ENCODE results near the gene GJB1.
A peak's percentile ranks its signal among the peaks of the same experiment; 100 is the strongest.
"Not testable (repeated sequence)": the region's sequence is repeated elsewhere in the genome, so short reads cannot be mapped to it uniquely, and the experiment has no call there.

The GJB1 gene

DNA sequence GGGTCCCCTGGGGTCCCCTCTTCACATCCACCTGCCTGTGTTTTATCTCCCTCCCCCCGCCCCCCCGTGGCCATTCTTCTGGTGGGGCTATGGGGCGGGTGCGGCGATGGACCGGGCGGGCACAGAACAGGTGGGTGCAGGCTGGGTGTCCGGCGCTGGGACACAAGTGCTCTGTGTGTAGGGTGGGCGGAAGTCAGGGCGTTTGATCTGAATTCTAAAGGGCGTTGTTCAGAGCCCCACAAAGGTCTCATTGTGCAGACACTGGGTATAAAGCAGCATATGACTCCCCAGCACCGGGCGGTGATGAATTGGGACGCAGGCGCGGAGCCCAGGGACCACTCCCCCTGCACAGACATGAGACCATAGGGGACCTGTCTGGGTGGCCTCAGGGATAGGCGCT lies at the start of gene GJB1:
Gene GJB1 (plus strand): TSS at position 296 of the 400 bp plus-strand sequence. CDS start 484 bp downstream, outside the sequence.
- no peak for DNase-seq

DNA sequence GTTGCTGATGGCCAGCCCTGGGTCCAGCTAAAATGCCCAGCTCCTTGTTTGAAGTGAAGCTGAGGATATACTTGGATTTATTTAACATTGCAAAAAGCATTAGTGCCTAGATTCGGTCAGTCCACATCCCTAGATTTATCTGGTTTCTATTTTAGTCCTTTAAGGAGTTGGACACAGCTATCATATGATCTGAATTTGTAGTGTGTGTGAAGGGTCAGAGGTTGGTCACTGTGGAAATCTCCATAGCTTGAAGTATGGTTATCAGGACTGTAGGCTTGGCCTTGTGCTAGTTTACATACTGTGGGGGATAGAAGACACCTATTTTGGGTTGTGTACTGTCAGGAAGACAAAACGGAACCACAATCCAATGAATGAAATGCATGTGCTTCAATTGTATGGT lies 49.6 kb upstream of the GJB1 start:
- no peak for DNase-seq

DNA sequence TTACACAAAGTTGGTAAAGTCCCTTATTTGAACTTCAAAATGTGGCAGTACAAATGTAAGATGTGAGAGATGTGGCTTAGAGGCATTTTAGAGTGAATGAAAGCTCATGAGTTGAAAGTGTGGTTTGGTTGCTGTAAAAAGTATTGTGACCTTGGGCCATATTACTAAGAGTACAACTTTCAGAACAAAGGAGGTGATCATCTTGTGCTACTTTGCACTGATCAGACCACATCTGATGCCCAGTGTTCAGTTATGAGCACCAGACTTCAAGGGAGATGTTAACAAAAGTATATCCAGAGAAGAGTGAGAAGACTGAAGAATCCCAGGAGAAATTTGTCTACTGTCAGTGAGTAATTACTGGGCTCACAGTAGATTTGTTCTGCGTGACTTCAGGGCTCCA lies 48.2 kb upstream of the GJB1 start:
- DNase-seq, result no peak

DNA sequence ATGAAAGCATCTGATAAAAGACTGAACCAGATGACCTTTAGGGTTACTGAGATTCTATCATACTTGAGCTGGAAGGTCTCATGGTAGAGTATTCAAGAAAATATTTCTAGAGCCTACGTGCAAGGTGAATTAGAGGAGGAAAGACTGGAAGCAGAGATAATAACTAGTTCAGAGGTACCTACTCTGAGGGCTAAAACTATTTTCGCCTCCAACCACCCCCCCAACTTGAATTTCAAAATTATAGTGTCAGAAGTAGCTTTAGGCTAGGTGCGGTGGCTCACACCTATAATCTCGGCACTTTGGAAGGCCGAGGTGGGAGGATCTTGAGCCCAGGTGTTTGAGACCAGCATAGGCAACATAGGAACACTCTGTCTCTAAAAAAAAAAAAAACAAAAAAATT lies 47.5 kb upstream of the GJB1 start:
- no peak for DNase-seq

DNA sequence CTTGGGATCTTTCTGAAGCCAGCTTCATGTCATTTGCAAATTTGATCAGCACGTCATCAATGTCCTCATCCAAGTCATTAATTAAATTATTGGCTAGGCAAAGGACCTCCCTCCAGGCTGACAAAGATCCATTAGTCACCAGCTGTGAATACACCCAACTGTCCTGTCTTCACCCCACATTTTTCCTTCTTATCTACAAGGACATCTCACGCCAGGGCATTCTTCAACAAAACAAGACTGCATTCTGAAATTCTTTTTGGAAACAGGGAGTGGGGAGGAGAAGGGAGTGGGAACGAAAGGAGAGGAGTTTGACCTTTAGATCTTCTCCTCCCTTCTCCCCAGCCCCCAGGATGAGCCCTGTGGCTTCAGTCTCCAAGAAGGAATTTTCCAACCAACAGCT lies 45.7 kb upstream of the GJB1 start:
- no peak for DNase-seq

DNA sequence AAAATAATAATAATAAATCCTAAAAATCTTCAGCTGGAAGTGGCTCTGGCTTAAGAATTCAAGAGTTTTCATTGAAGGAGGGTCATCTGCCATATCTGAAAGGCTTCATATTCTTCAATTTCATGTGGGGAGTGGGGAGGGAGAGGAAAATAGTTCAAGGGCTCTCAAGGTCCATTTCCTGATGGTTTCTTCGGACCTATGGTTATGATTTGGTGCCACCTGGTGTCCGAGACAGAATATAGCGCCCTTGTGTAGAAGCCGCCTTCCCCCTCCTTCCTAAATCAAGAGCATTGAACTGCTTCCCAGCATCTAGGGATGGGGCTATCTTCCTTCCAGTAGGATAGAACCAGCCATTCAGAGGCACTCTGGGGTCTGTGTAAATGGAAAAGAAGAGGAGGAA lies 44.1 kb upstream of the GJB1 start:
- peak; percentile 35 for DNase-seq

DNA sequence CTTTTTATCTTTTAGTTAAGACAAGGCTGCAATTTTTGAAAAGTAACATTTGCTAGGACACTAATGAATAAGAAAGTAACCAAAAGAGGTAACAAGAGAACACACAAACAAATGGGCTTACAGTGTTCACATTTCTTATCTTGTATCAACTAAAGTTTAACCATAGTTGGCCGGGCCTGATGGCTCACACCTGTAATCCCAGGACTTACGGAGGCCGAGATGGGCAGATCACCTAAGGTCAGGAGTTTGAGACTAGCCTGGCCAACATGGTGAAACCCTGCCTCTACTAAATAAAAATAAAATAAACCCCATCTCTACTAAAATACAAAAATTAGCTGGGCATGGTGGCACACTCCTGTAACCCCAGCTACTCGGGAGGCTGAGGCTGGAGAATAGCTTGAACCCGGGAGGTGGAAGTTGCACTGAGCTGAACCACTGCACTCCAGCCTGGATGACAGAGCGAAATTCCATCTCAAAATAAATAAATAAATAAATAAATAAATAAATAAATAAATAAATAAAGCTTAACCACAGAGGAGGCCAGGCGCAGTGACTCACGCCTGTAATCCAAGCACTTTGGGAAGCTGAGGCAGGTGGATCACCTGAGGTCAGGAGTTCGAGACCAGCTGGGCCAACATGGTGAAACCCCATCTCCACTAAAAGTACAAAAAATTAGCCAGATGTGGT lies 42.3 kb upstream of the GJB1 start:
- not testable (repeated sequence) for DNase-seq

DNA sequence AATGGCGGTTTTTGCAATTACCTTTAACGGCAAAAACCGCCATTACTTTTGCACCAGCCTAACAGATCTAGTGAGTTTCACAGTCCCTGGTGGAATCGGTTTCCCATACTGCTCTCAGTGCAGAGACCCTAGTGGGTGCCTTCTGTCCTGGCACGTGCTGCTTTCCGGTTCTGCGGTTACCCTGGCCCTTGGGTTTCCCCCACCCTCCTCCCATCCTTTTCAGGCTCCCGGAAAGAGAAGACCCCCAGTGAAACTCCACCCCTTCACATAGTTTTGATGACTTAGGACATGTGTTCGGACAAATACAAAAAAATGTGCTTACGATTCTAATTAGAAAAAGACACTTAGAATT lies 41.5 kb upstream of the GJB1 start:
- DNase-seq, result no peak

DNA sequence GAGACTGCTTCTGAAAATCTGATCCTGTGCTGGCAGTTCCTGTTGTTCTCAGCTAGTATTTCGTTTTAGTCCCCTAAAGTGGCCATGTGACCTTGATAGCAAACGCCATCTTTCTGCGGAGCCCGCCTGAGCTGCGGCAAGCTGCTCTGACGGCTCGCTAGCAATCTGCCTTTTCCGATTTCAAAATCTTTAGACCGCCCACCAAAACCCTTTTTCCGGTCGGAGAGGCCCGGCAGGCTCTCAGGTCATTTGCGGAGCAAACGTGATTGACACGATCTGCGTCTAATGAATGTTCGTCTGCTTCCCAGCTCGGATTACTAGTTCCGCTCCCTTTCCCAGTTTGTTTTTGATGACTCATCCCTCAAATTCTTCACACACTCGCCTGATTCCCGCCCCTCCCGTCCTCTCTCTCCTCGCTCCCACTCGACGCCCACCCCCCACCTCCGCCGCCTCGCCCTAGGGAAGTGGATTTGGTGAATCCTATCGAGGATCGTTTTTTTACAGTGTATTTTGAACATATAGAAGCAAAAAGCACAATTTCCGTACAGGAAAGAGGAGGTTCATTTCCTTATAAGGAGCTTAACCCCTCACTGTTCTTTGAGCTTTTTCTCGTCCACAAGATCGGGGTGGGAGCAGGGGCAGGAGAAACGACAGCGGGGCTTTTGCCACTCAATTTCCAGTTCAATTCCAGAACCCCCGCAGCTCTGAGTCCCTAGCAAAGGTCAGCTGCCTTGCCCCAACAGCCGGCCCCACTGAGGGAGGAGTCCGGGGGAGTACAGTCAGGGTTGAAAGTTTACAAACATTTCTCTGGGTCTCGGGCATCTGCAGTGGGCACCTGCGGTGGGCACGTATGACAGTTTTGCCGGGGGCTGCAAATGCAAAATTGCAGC lies 40.9 kb upstream of the GJB1 start:
- DNase-seq, result peak; percentile 94

DNA sequence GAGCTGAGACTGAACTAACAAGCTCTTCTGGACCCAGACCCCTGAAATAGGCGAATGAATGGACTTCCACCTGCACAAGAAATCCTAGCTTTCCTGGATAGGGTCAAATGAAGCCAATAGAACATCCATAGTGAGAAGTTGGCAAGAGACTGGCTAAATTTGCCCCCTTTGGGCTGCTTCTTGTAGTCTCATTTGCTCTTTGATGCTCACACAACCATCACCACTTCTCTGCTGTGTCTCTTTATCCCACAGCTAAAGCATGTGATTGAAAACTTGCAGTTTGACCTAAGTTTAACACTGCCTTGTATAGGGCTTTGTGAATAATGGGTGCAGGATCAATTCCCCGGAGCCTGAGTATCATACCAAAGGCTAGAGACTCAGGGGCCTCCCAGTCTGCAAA lies 40.2 kb upstream of the GJB1 start:
- no peak for DNase-seq

DNA sequence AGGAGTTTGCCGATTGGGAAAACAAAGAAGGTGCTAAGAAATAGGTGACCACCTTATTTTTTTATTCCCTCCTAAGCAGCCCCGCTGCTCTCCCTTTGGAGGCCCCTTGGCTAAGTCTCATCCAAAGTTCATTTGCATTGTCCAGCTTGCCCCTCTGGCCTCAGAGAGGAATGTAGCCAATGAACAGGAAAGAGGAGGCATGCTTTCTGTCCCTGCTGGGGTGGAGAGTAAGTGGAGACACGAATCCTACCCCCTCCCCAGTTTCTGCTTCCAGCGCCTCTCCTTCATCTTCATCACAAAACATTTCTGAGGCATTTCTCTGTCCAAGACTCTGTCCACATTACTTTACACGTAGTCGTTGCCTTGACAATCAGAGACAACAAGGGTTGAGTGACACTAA lies 39.7 kb upstream of the GJB1 start:
- no peak for DNase-seq

DNA sequence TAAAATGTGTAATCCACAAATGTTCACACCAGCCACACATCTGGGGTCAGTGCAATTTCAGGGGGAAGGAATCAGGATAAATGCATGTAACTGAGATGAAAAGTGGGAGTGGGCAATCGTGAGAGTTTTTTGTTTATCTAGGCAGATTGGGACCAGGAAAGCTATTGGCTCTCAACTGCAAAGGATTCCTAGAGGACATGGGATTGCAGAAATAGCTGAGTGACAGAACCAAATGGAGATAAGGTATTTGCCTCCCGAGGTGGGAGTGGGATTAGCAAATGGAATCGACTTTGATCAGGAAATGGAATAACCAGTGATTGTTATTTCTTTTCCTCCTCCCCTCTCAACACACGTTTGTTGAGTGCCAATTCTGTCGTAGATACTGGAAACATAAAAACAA lies 38.9 kb upstream of the GJB1 start:
- no peak for DNase-seq

DNA sequence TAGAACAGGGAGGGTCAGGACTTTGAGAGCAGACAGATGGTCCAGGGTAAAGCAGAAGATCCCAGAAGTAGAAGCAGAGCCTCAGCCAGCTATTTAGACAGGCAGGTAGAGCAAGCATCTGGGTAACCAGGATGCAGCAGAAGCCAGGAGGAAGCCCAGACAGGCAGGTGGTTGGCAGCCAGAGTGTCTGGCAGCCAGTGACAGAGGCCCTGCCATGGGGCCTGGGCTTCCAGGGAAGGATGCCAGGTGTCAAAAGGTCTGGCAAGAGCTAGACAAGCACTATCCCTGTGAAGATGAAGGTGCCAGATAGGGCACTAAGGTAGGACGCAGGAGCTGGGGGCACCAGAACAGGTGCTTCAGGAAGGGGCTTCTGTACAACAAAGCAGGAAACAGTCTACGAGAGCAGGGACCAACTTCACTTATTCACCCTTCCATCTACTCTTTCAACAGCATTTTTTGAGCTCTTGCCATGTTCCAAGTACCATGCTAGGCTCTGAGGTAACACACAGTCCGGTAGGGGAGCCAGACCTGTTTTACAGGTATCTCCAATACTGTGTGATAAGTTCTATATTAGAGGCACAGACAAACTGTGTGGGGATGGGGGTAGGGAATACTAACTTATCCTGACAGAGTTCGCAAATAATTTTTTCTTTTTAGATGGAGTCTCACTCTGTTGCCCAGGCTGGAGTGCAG lies 38.1 kb upstream of the GJB1 start:
- DNase-seq, result no peak

DNA sequence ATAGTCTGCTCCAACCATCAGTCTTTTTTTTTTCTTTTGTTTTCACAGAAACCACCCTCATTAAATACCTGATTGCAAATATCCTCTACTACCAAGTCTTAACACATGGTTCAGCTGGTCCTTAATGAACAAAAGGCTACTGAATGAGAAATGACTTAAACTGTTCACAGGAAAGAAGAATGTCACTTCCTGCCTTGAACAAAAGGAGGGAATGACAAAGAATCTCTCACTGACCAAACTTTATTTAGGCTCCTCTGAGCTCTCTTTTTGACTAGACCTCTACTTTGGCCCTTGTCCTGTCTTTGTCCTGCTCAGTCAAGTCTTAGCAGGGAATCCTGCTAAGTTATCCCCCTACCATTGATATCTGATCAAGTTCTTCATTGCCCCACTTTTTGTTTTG lies 31.8 kb upstream of the GJB1 start:
- DNase-seq, result no peak

DNA sequence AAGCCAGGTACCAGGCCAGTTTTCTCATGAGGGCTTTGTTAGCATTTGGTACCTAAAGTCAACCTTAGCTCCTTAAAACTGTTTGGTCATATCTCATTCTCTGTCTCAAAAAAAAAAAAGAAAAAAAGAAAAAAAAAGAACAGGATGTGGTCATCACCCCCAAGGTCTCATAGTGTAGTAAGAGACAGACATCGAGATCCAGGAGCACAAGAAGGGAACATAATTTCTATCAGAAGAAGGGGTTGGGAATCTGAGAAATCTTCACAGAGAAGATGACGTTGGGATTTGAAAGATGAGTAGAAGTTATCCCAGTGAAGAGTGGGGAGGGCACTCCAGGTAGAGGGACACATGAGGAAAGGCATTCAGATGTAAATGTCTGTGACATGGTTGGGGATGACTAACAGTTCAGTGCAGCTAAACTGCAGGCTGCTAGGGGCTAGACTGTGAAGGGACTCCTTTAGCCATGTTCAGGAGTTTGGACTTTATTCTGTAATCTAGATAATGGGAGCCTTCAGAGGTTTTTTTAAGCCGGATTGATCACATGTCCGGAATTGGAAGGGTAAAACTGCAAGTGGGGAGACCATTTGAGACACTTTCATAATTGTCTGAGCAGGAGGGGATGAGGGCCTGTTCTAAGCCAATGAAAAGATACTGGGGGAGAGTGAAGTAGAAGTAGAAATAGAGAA lies 26.9 kb upstream of the GJB1 start:
- no peak for DNase-seq

DNA sequence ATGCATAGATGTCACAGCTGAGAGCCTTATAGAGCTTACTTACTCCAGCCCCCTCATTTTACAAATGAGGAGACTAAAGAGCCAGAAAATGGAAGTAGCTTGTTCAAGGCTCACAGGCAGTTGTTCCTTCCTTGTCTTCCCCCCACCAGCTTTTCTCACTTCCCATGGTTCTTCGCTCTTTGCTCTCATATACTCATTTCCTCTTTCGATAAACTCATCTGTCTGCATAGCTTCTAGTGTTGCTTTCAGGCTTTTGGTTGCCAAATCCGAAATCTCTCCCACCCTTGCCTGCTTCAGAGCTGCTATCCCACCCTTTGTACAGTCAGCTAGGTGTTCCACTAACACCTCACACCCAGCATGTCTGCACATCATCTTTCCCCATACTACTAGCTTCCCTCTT lies 25.0 kb upstream of the GJB1 start:
- no peak for DNase-seq

DNA sequence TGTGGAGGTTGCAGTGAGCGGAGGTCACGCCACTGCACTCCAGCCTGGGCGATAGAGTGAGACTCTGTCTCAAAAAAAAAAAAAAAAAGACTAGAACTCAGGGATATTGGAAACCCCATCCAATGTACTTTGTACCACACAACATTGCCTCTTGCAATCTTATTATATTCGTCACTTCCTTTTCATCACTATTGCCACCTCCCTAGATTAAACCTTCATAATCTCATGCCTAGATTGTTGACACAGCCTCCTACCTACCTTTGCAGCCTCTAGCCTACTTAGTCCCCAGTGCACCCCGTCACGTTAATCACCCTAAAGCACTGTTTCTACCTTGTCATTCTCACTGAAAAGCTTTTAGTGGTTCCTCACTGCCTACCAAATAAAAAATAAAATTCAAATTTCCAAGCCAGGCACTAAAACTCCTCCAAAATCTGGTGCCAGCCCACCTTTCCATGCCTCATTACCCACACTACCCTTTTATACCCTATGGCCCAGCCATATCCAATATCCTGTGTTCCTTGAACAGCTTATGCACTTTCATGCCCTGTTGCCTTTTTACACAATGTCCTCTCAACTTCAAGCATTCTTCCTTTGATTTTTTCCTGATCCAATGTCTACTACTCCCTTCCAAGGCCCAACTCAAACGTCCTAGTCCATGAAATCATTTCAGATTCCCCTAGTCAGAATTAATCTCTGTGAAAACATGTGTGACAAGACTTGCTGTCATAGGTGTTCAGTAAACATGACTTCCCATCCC lies 23.6 kb upstream of the GJB1 start:
- no peak for DNase-seq

DNA sequence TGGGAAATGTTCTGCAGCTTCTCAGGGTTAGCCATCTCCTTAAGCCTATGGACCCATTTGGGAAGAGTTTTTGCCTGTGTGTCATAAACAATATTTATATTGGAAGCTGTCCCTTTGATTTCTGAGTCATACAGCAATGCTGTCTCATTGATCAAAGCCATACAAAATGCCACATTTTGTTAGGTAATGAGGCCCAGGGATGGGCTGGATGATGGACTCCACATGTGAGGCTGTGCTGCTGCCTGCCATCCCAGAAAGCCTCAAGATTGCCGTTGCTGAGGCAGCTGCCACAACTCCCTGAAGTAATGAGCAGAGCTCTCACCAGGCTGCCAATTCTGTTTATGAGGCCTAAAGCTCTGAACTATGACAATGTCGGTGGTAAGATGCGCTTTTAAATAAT lies 12.2 kb upstream of the GJB1 start:
- peak; percentile 23 for DNase-seq

DNA sequence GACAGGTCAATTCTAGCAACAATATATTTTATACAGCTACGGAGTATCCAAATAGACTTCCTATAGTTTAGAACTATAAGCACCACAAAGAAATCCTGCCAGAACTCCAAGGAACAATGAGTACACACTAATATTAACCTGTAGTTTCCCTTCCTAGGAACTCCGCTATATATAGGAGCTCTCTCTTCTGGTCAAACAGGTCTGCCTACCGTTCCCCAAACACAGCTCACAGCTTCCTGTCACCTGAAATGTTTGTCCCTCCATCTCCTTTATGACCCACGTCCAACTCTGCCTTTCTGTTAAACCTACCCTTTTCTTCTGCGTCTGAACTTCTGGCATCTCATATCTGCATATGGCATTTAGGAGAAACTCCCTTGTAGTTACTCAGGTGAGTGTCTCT lies 10.5 kb upstream of the GJB1 start:
- DNase-seq, result no peak

DNA sequence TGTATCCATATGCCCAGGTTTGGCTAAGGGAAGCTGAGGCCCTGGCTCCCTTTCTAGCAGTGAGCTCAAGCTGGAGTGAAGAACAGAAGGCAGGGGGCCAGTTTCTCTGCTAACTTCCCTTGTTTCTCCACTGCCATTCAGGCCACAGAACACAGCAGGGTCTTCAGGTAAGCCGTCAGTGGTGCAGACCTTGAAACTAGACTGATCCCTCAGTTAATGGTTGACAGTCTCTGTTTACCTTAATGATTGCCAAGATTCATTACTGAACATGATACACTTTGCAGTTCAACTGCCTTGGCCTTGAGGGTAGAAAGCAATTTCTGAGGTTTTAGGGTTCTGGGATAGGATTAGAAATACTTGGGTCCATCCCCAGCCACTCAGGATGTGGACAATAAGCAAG lies 8.9 kb upstream of the GJB1 start:
- no peak for DNase-seq

DNA sequence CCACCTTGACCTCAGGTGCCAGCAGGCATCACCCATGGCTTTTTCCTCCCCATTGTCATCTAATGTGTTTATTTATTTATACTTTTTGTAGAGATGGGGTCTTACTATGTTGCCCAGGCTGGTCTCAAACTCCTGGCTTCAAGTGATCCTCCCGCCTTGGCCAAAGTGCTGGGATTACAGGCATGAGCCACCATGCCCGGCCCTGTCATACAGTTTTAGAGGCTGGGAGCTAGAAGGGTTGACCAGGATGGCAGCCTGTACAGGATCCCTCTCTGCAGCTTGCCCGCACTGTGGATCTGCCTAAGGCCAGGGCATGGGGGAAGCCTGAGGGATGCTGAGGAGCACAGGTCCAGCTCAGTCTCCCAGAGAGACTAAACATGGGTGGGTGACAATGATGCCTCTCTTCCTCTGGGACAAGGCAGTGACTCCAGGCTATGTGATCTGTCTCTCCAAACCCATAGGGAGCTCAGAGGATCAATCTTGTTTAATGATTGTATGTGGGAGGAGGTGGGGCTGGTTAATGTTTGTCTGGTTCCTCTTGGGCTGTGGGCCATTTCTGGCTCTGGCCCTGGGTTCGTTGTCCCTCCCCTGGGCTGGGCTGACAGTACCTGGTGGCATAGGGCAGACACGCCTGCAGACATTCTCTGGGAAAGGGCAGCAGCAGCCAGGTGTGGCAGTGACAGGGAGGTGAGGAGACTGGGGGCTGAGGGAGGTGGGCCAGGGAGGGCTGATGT lies 8.3 kb upstream of the GJB1 start:
- DNase-seq, result no peak

DNA sequence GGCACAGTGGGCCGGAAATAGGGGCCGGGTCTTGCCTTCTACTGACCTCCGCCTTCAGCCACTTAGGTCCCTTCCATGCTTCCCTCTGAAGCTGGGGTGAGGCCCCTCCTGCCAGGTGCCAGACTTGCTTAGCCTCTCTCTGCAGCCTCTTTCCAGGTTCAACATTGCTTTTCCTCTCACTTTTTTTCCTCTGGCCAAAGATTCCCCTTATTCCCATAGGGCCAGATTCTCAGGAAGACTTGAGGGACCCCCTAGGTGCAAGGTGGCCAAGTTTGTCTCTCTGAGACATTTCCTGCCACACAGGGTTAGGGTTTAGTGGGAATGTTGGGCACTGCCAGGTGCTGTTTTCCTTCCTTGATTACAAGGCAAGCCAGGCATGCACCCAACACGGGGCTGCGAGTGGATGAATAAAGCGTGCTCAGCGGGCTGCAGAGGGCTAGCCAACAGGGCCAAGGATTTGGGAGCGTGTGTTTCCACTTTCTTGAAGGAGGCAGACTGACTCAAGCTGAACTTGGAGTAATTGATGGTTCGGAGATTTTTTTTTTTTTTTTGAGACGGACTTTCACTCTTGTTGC lies 7.6 kb upstream of the GJB1 start:
- DNase-seq, result no peak
